ENCODE data around the gene SHISA9. TPM values are rescaled to one million over a fixed set of nuclear protein-coding genes. Genes with fewer than 3 reads are reported as not detected.

The SHISA9 gene
- total RNA-seq, 1 donor from 2014 or later: not detected

DNA sequence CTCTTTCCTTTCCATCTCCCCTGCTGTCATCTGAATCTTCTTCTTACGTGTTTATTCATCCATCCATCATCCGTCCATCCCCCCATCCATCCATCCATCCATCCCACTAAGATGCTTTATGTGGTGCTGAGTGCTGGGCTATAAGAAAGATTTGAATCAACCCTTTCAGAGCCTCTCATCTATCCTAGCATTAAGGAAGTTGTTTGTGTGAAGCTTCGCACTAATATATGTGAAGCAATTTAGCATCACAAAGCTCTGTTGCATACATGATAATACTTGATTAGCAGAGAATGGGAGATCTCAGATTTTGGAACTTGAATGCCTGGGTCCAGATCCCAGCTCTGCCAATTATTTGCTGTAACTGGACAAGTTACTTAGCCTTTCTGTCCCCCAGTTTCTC lies 255.7 kb downstream of the SHISA9 start:
- Histone ChIP-seq H3K27me3 (ENCODE audit: low read depth) (no peaks in the 10 kb centered on the region), H3K9me3 (no peaks in the 10 kb centered on the region), H3K4me3 (no peak overlapping the region), H3K4me1 (no peaks in the 10 kb centered on the region), H3K27ac (no peak overlapping the region), H3K36me3 (no peaks in the 10 kb centered on the region)
- intact Hi-C loops (cut with DNase I): no loop called here
- DNase-seq (no peak), ATAC-seq (no peak)
- TF ChIP-seq, protein P1, sequence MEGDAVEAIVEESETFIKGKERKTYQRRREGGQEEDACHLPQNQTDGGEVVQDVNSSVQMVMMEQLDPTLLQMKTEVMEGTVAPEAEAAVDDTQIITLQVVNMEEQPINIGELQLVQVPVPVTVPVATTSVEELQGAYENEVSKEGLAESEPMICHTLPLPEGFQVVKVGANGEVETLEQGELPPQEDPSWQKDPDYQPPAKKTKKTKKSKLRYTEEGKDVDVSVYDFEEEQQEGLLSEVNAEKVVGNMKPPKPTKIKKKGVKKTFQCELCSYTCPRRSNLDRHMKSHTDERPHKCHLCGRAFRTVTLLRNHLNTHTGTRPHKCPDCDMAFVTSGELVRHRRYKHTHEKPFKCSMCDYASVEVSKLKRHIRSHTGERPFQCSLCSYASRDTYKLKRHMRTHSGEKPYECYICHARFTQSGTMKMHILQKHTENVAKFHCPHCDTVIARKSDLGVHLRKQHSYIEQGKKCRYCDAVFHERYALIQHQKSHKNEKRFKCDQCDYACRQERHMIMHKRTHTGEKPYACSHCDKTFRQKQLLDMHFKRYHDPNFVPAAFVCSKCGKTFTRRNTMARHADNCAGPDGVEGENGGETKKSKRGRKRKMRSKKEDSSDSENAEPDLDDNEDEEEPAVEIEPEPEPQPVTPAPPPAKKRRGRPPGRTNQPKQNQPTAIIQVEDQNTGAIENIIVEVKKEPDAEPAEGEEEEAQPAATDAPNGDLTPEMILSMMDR (IDR thresholded peaks at IDR 0.05): no peak

DNA sequence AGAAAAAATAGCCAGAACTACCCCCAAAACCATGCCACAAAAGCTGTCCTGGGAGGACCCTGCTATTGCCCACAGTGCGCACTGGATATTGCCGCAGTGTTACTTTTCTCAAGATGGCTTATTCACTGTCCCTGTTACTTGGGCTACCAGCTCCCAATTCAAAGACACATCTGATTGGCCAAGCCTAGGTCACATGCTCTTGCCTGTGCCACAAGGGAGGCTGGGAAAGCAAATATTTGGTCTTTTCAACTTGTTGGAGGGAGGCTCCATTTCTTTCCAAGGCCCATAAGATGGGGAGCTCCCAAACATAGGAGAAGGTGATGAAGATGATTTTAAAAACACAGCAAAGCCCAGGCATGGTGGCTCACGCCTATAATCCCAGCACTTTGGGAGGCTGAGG lies 257.0 kb downstream of the SHISA9 start:
- intact Hi-C loops (cut with DNase I): no loop called here
- Histone ChIP-seq H3K27ac (no peak overlapping the region), H3K4me1 (no peaks in the 10 kb centered on the region), H3K4me3 (no peak overlapping the region), H3K9me3 (no peaks in the 10 kb centered on the region), H3K36me3 (no peaks in the 10 kb centered on the region), H3K27me3 (ENCODE audit: low read depth) (no peaks in the 10 kb centered on the region)
- DNase-seq: no peak
- no peak for ATAC-seq
- TF ChIP-seq, protein P1 (IDR thresholded peaks at IDR 0.05): no peak

DNA sequence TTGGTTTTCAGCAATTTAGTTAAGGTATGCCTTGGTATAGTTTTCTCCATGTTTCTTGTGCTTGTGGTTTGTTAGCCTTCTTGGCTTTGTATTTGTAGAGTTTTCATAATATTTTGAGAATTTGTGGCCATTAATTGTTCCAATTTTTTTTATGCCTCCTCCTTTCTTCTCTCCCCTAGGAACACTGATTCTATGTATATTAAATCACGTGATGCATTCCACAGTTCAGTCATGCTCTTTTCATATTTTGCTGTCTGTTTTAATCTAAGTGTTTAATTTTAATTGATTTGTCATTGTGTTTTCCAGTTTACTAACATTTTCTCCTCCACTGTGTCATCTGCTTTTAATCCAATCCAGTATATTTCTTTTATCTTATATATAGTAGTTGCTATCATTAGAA lies 263.6 kb downstream of the SHISA9 start:
- no peak for DNase-seq
- Histone ChIP-seq H3K9me3 (peaks cover 10% of the 10 kb centered on the region), H3K27me3 (ENCODE audit: low read depth) (no peaks in the 10 kb centered on the region), H3K36me3 (no peaks in the 10 kb centered on the region), H3K27ac (no peak overlapping the region), H3K4me3 (no peak overlapping the region), H3K4me1 (no peaks in the 10 kb centered on the region)
- TF ChIP-seq, protein P1 (IDR thresholded peaks at IDR 0.05): no peak
- no peak for ATAC-seq
- intact Hi-C loops (cut with DNase I): no loop called here

DNA sequence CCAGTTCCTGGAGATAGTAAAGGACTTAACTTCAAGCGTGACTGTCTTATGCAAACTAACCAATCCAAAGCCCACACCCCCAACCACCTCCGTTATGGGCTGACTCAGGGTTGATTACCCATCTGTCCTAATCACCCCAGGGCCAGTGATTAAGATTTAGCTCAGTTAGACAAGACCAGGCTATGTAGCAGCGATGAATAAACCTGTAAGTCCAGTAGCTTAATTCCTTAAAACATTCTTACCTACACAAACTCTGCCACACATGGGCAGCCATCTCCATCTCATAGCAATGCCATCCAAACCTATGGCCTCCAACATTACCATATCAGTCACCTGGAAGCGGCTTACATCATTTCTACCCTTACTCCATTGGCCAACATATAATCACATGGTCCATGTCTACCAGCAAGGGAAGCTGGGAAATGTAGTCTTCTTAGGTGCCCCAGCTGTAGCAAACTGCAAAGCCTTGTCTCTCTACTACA lies 266.7 kb downstream of the SHISA9 start:
- ATAC-seq (no peak), DNase-seq (no peak)
- Histone ChIP-seq H3K4me3 (no peak overlapping the region), H3K4me1 (no peaks in the 10 kb centered on the region), H3K36me3 (no peaks in the 10 kb centered on the region), H3K27me3 (ENCODE audit: low read depth) (no peaks in the 10 kb centered on the region), H3K9me3 (peaks cover 10% of the 10 kb centered on the region), H3K27ac (no peak overlapping the region)
- TF ChIP-seq, protein P1 (IDR thresholded peaks at IDR 0.05): no peak
- intact Hi-C loops (cut with DNase I): no loop called here

DNA sequence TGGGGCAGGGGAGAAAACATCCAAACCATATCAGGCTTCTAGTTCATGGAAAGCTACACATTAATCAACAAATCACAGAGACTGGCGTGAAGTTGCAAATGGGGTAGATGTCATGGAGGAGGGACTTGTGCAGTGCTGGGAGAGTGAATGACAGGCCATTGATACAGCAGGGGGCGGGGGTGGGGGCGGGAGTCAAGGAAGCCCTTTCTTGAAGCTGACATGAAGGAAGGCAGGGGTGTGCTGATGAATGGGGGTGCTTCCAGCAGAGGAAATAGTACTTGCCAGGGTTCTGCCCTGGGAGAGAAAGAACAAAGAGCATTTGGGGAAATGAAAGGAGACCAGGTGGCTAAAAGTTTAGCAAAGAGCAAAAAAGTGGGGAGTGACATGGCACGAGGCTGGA lies 269.9 kb downstream of the SHISA9 start:
- intact Hi-C loops (cut with DNase I): loop anchor here (10.0 kb wide), 1 partner anchor 63 kb away; no protein-coding TSS in a partner anchor
- no peak overlapping the region for H3K27ac ChIP-seq
- TF ChIP-seq, protein P1 (IDR thresholded peaks at IDR 0.05): no peak
- DNase-seq: no peak
- no peak overlapping the region for H3K4me3 ChIP-seq
- no peak for ATAC-seq
- H3K4me1 ChIP-seq: no peaks in the 10 kb centered on the region
- no peaks in the 10 kb centered on the region for H3K36me3 ChIP-seq
- H3K9me3 ChIP-seq: no peaks in the 10 kb centered on the region
- H3K27me3 ChIP-seq (ENCODE audit: low read depth): no peaks in the 10 kb centered on the region

DNA sequence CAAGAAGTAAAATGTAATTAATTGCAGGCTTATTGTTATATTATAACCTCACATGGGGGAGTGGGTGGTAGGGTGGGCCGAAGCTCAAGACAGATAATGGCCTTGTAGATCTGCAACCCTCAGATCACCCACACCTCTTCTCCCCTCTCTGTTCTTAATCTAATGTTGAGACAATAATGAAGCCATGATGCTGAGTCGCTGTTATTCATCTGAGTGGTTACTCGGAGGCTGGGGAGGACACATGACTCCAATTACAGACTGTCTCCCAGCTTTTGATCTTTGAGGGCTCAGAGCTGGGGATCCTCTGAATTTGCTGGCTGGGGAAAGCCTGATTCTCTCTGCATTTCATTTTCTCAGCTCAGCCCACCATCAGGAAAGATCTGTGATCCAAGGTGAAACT lies 275.3 kb downstream of the SHISA9 start:
- TF ChIP-seq, protein P1 (IDR thresholded peaks at IDR 0.05): no peak
- intact Hi-C loops (cut with DNase I): loop anchor here (10.0 kb wide), 1 partner anchor 58 kb away; no protein-coding TSS in a partner anchor
- H3K27me3 ChIP-seq (ENCODE audit: low read depth): no peaks in the 10 kb centered on the region
- ATAC-seq (no peak), DNase-seq (no peak)
- no peaks in the 10 kb centered on the region for H3K4me1 ChIP-seq
- no peaks in the 10 kb centered on the region for H3K36me3 ChIP-seq
- H3K27ac ChIP-seq: no peak overlapping the region
- no peaks in the 10 kb centered on the region for H3K9me3 ChIP-seq
- no peak overlapping the region for H3K4me3 ChIP-seq
